Transverse colon (tissue), 4 donors: ENCODE measurements around the gene PRRG4.

Experiments used
- POLR2A ChIP-seq: fragments of 450-650 bp; IDR thresholded peaks from one replicate; pipeline ENCODE4 v1.6.1; 2016; ENCODE audit warnings: antibody characterized with exemption, mild to moderate bottlenecking, moderate library complexity
- POLR2AphosphoS5 ChIP-seq, 3 donors: sonication (generic); formaldehyde crosslinking; IDR thresholded peaks; one replicate each; pipeline ENCODE4 v1.6.1; 2016; ENCODE audit warnings: antibody characterized with exemption in 3 of 3
- TF ChIP-seq, protein P1 (sequence below), 5 experiments: fragments of 200-600 bp in 3 of 5; fragments of 450-650 bp in 2 of 5; sonication (generic) in 3 of 5; IDR thresholded peaks; 1 replicate in 2 of 5; 2 replicates in 3 of 5; pipeline ENCODE4 v1.5.1; 2016 to 2017; ENCODE audit warnings: antibody characterized with exemption in 5 of 5, inconsistent platforms in 3 of 5, mild to moderate bottlenecking in 2 of 5, moderate library complexity in 1 of 5

DNA sequence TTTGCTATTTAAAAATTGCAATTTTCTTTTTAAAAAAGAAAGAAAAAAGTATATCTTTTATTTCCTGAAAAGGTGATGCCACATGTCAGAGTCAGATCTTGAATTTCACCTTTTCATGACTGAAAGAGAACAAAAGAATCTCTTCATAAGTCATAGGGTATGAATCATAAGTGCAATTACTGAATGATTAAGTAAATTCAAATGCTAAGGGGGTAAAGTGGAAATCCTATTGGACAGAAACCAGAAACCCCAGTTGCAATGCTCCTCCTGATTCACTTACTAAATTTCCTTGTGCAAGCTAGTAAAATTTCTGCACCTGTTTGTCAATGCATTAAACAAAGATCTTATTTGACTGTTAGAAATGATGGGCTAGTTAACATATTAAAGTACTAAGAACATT, 8.2 kb upstream of the PRRG4 start:
- TF ChIP-seq, protein P1, sequence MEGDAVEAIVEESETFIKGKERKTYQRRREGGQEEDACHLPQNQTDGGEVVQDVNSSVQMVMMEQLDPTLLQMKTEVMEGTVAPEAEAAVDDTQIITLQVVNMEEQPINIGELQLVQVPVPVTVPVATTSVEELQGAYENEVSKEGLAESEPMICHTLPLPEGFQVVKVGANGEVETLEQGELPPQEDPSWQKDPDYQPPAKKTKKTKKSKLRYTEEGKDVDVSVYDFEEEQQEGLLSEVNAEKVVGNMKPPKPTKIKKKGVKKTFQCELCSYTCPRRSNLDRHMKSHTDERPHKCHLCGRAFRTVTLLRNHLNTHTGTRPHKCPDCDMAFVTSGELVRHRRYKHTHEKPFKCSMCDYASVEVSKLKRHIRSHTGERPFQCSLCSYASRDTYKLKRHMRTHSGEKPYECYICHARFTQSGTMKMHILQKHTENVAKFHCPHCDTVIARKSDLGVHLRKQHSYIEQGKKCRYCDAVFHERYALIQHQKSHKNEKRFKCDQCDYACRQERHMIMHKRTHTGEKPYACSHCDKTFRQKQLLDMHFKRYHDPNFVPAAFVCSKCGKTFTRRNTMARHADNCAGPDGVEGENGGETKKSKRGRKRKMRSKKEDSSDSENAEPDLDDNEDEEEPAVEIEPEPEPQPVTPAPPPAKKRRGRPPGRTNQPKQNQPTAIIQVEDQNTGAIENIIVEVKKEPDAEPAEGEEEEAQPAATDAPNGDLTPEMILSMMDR (IDR thresholded peaks at IDR 0.05) = no peak
- TF ChIP-seq POLR2AphosphoS5 (IDR thresholded peaks at IDR 0.05) (no peak), POLR2A (no peak)
